ENCODE results near the gene VWDE.

GRCh38 chr7:12378389-12378788, 25.3 kb downstream of the VWDE start:
- TF ChIP-seq POLR2AphosphoS5 (IDR thresholded peaks at IDR 0.05; ENCODE audit: low read depth, low read length) (no peak), POLR2A (IDR thresholded peaks at IDR 0.05; ENCODE audit: low read depth, low read length) (no peak)

Data from GM12892 (cell line).